Muscle of leg (tissue), 11 donors: ENCODE results near the gene NAA35. TPM values are rescaled to one million over a fixed set of nuclear protein-coding genes. Genes with fewer than 3 reads are reported as not detected.
A peak's percentile ranks its signal among the peaks of the same experiment; 100 is the strongest.
"Not testable (repeated sequence)": the region's sequence is repeated elsewhere in the genome, so short reads cannot be mapped to it uniquely, and the experiment has no call there.

Experiments
- DNase-seq: peaks from one replicate; pipeline ENCODE4 v3.0.0; 2013
- H3K27ac ChIP-seq: one replicate; pipeline ENCODE4 v1.5.1; 2013; ENCODE audit warnings: mild to moderate bottlenecking, low read length, control low read depth
- H3K27me3 ChIP-seq: one replicate; pipeline ENCODE4 v1.6.1; 2013; ENCODE audit warnings: low read length; ENCODE audit not compliant: control insufficient read depth, insufficient read depth
- H3K36me3 ChIP-seq: one replicate; pipeline ENCODE4 v1.6.1; 2013; ENCODE audit warnings: low read length; ENCODE audit not compliant: control insufficient read depth, insufficient read depth
- H3K4me1 ChIP-seq: one replicate; pipeline ENCODE4 v1.6.1; 2013; ENCODE audit warnings: low read length; ENCODE audit not compliant: control insufficient read depth, insufficient read depth
- H3K4me3 ChIP-seq: one replicate; pipeline ENCODE4 v1.5.1; 2013; ENCODE audit warnings: low read length, control low read depth
- H3K9me3 ChIP-seq: replicated peaks from 2 replicates; pipeline ENCODE4 v1.6.1; 2013; ENCODE audit warnings: low read depth, low read length; ENCODE audit not compliant: control insufficient read depth
- WGBS: methylation state at CpG from one replicate; pipeline ENCODE4 v1.1.5; 2013; ENCODE audit warnings: missing lambda C conversion rate; ENCODE audit not compliant: insufficient coverage; 5-methylcytosine and 5-hydroxymethylcytosine counted together
- polyA plus RNA-seq, 8 donors: library from polyadenylated mRNA; unstranded; fragments of 120-200 nt; gene quantifications; one replicate each; pipeline versions ENCODE4 v1.2.1 to v1.2.3, GENCODE V29; 2013; ENCODE audit warnings: inconsistent platforms in 1 of 8, low replicate concordance in 1 of 8; ENCODE audit not compliant: insufficient read length in 8 of 8, insufficient read depth in 1 of 8
- total RNA-seq: library from RNA; stranded (reverse); fragments of 120-200 nt; gene quantifications from one replicate; pipeline ENCODE4 v1.2.4, GENCODE V29; 2013

Gene NAA35
- total and polyA plus RNA-seq, 9 donors, result 13.7 to 22.0 (median 19.5) TPM

- H3K27ac ChIP-seq, result no peak overlapping the region
- peaks cover 6% of the 10 kb centered on the region for H3K36me3 ChIP-seq
- no peak for DNase-seq
- H3K9me3 ChIP-seq, result no peaks in the 10 kb centered on the region
- H3K27me3 ChIP-seq, result no peaks in the 10 kb centered on the region
- WGBS, result 89% methylated on average over 1 of the region's 1 CpG
- no peaks in the 10 kb centered on the region for H3K4me1 ChIP-seq
- no peak overlapping the region for H3K4me3 ChIP-seq
These were observed 32.3 kb downstream of the NAA35 start for GRCh38 chr9:85973238-85973637.

DNA sequence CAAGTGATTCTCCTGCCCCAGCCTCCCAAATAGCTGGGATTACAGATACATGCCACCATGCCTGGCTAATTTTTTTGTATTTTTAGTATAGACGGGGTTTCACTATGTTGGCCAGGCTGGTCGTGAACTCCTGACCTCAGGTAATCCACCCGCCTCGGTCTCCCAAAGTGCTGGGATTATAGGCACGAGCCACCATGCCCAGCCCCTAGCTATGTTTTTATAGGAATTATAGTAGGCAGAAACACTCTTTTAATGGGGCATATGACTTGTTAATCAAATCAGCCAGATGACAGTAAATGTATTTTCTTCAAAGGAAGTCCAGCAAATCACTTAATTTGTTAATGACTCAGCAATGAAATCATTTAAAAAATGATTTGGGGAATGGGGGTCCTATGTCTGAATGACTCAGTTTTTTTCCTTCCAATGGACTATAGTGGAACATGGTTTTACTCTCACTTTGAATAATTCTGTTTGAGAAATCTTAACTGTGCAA is 33.2 kb downstream of the NAA35 start:
- H3K27me3 ChIP-seq, H3K9me3 ChIP-seq, H3K4me1 ChIP-seq, DNase-seq, H3K4me3 ChIP-seq, H3K36me3 ChIP-seq, H3K27ac ChIP-seq: not testable (repeated sequence)
- WGBS, result 100% methylated on average over 1 of the region's 5 CpGs

DNA sequence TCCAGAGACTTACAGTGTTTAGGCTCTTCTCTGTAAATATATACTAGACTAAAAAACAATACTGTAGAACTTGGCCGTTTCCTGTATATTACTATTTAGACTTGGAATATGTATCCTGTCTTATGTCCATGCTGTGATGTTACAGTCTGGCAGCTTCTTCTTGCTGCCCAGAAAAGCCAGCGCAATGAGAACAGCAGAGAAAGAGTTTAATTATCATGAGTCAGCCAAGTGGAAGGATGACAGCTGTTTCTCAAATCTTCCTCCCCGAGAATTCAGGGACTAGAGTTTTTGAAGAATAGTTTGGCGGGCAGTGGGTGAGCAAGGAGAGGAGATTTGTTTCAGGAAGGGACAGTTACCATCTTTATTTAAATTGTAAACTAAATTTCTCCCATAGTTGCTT is 37.5 kb downstream of the NAA35 start:
- Histone ChIP-seq H3K4me1 (no peaks in the 10 kb centered on the region), H3K9me3 (no peaks in the 10 kb centered on the region), H3K4me3 (no peak overlapping the region), H3K27ac (no peak overlapping the region), H3K36me3 (peaks cover 10% of the 10 kb centered on the region), H3K27me3 (no peaks in the 10 kb centered on the region)
- peak; percentile 88 for DNase-seq
- 86% methylated on average over 1 of the region's 4 CpGs for WGBS

DNA sequence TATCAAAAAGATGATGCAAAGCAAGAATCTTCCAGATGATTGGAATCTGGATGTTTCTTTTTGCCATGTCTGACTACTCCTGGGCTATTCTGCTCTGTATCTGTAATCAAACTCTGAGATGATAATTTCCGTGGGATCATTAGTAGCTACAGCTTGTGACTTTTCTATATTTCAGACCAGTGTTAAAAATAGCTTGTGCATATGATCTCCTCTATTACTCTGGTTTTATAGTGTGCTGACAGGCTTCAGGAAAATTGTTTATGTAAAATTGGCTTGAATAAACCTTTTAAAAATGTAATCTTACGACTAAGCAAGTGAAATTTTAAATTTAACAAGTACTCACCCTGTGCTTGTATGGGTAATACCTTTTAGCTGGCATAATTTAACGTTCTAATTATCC is 40.4 kb downstream of the NAA35 start:
- no CpG with 5 or more reads among the region's 3 CpGs for WGBS
- no peak overlapping the region for H3K27ac ChIP-seq
- no peaks in the 10 kb centered on the region for H3K9me3 ChIP-seq
- peaks cover 16% of the 10 kb centered on the region for H3K36me3 ChIP-seq
- H3K27me3 ChIP-seq, result no peaks in the 10 kb centered on the region
- no peak overlapping the region for H3K4me3 ChIP-seq
- H3K4me1 ChIP-seq, result no peaks in the 10 kb centered on the region
- DNase-seq, result peak; percentile 53

DNA sequence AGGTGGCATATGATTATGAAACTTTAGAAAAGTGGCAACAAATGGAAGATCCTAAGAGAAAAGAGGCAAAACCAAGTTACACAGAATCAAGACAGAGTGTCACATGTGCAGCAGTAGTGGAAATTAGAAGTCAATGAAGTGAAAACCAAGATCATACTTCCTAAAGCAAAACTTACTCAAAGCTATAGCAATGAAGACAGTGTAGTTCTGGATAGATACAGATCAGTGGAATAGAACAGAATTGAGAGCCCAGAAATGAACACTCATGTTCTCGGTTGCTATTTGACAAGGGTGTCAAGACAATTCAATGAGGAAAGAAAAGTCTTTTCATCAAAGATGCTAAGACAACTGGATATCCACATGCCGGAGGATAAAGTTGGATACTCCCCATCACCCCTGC is 43.5 kb downstream of the NAA35 start:
- no peaks in the 10 kb centered on the region for H3K27me3 ChIP-seq
- no peak overlapping the region for H3K4me3 ChIP-seq
- no peaks in the 10 kb centered on the region for H3K9me3 ChIP-seq
- no peaks in the 10 kb centered on the region for H3K4me1 ChIP-seq
- DNase-seq, result no peak
- H3K27ac ChIP-seq, result no peak overlapping the region
- H3K36me3 ChIP-seq, result peaks cover 20% of the 10 kb centered on the region
- 100% methylated on average over 1 of the region's 2 CpGs for WGBS

DNA sequence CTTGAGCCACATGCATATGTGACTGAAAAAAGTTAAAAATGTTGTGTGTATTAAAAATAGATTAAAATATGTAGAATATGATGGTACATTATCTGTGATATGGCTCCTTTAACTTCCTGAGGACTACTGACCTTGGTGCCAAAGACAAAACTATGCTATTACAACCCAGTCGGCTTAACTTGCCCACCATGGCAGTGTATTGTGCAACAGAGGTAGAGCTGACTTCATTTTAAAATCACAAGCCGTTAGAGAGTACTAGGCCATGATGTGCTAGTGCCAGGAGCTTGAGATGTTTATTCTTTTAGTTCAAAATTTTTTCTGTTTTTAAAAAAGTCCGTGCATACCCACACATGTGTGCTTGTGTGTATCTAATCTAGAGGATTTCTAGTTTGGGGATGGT is 46.3 kb downstream of the NAA35 start:
- Histone ChIP-seq H3K36me3 (peaks cover 22% of the 10 kb centered on the region), H3K9me3 (no peaks in the 10 kb centered on the region), H3K27ac (no peak overlapping the region), H3K4me1 (no peaks in the 10 kb centered on the region), H3K4me3 (no peak overlapping the region), H3K27me3 (no peaks in the 10 kb centered on the region)
- no peak for DNase-seq
- no CpG with 5 or more reads among the region's 3 CpGs for WGBS

DNA sequence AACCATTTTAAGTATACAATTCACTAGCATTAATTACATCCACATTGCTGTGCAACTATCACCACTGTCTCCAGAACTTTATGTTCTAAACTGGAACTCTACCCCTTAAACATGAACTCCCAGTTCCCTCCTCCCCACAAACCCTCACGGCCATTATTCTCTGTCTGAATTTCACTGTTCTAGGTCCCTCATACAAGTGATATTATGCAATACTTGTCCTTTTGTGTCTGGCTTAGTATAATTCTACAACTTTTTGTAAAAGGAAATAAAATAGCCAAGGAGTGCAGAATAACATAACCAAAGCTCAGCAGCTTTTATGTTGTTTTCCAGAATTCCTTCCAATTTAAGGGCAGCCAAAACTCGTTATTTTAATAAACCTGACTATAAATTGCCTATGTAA is 53.2 kb downstream of the NAA35 start:
- peaks cover 20% of the 10 kb centered on the region for H3K36me3 ChIP-seq
- H3K4me1 ChIP-seq, result no peaks in the 10 kb centered on the region
- H3K27ac ChIP-seq, result no peak overlapping the region
- no CpG with 5 or more reads among the region's 2 CpGs for WGBS
- no peaks in the 10 kb centered on the region for H3K9me3 ChIP-seq
- H3K27me3 ChIP-seq, result no peaks in the 10 kb centered on the region
- H3K4me3 ChIP-seq, result no peak overlapping the region
- DNase-seq, result no peak

DNA sequence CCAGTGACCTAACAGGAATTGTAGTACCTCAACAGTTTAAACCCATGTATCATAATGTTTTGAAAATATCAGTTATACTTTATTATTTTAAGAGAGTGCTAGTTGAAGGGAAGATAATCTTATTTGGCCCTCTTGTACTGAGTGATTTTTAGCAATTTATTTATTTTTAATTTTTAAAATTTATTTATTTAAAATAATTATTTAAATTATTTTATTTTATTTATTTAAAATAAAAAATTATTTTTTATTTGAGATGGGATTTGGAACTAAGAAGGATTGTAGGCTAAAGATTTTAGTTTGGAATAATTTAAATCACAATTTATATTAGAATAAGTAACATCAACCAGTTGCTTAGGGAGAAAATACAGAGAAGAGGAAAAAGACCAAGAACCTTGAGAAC is 54.2 kb downstream of the NAA35 start:
- no peak overlapping the region for H3K27ac ChIP-seq
- H3K36me3 ChIP-seq, result peaks cover 21% of the 10 kb centered on the region
- no peaks in the 10 kb centered on the region for H3K27me3 ChIP-seq
- H3K4me3 ChIP-seq, result no peak overlapping the region
- no peak for DNase-seq
- no peaks in the 10 kb centered on the region for H3K4me1 ChIP-seq
- H3K9me3 ChIP-seq, result no peaks in the 10 kb centered on the region

DNA sequence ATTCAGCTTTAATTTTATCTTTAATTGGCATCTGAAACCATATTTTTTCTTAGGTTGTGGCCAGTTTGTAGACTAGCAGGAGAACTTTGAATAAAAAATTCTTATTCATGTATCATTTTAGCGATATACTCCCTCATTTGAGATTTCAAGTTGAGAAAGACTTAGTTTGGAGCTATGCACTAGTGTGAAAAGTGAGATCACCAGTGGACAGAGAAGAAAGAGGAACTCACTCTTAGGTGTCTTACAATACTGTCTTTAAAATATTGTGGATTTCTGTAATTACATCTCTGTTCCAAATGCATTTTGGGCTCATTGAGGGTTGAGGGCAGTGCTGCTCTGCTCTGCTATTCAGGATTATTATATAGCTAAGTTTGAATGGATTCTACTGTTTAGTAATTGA is 54.7 kb downstream of the NAA35 start:
- Histone ChIP-seq H3K27ac (no peak overlapping the region), H3K9me3 (no peaks in the 10 kb centered on the region), H3K4me3 (no peak overlapping the region), H3K4me1 (no peaks in the 10 kb centered on the region), H3K36me3 (peaks cover 20% of the 10 kb centered on the region), H3K27me3 (no peaks in the 10 kb centered on the region)
- DNase-seq, result no peak
- no CpG with 5 or more reads among the region's 1 CpG for WGBS

DNA sequence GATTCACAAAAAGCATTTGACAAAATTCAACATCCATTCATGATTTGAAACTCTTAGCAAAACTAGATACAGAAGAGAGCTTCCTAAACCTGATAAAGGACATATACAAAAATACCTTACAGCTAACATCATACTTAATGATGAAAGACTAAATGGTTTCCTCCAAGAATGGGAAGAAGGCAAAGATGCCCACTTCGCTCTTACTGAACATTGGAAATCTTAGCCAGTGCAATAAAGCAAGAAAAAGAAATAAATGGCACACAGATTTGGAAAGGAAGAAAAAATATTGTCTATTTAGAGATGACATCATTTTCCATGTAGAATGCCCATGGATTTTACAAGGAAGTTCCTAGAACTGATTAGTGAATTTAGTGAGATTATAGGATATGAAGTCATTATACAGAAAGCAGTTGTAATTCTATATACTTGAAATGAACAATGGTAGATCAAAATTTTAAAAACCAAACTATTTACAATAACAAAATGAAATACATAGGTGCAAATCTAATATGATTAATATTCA is 64.4 kb downstream of the NAA35 start:
- peaks cover 17% of the 10 kb centered on the region for H3K36me3 ChIP-seq
- H3K4me1 ChIP-seq, result no peaks in the 10 kb centered on the region
- no peak for DNase-seq
- H3K4me3 ChIP-seq, result no peak overlapping the region
- H3K27ac ChIP-seq, result no peak overlapping the region
- 100% methylated on average over 1 of the region's 1 CpG for WGBS
- H3K9me3 ChIP-seq, result peaks cover 9% of the 10 kb centered on the region
- H3K27me3 ChIP-seq, result no peaks in the 10 kb centered on the region

- Histone ChIP-seq H3K9me3 (peaks cover 5% of the 10 kb centered on the region), H3K27ac (no peak overlapping the region), H3K36me3 (peaks cover 23% of the 10 kb centered on the region), H3K4me1 (no peaks in the 10 kb centered on the region), H3K4me3 (no peak overlapping the region), H3K27me3 (no peaks in the 10 kb centered on the region)
- WGBS, result 81% methylated on average over 2 of the region's 2 CpGs
- DNase-seq, result no peak
These were observed 68.2 kb downstream of the NAA35 start for GRCh38 chr9:86009133-86009532.
